ENCODE measurements around the gene MEX3D. TPM values are rescaled to one million over a fixed set of nuclear protein-coding genes. Genes with fewer than 3 reads are reported as not detected.

Gene MEX3D
- total RNA-seq, 1 experiment from 2014 or later: 70.4 TPM

- H3K56ac ChIP-seq (ENCODE audit: insufficient read length, low read depth, low read length): no peak overlapping the region
- no peaks in the 10 kb centered on the region; a peak in 1 of 5 replicates for H3K9me3 Mint-ChIP-seq
- H3K27ac ChIP-seq (ENCODE audit: insufficient read length, low read depth, low read length): no peak overlapping the region
- no peaks in the 10 kb centered on the region for H3K79me1 ChIP-seq (ENCODE audit: insufficient read depth, low read depth, low read length, poor library complexity, severe bottlenecking)
- H3K18ac ChIP-seq (ENCODE audit: insufficient read length, low read depth, low read length): no peak overlapping the region
- H3K27me3 ChIP-seq (ENCODE audit: insufficient read depth, low read length): no peaks in the 10 kb centered on the region
- no peaks in the 10 kb centered on the region; the same call in 1 of the 2 replicates for H3K27me3 Mint-ChIP-seq (ENCODE audit: low read depth)
- H4K20me1 ChIP-seq (ENCODE audit: control insufficient read depth, insufficient read depth, insufficient read length): no peaks in the 10 kb centered on the region
- no peak overlapping the region for H2AFZ ChIP-seq (ENCODE audit: low read length)
- no peak for TF ChIP-seq CTCF (conservative IDR thresholded peaks at IDR 0.05)
- H2AK5ac ChIP-seq (ENCODE audit: insufficient read length, low read length): no peak overlapping the region
- no CpG with 5 or more reads among the region's 20 CpGs for WGBS (ENCODE audit: extremely low coverage, insufficient read length, low lambda C conversion rate)
- H3K4me1 ChIP-seq (ENCODE audit: insufficient read depth, low read length): no peaks in the 10 kb centered on the region
- H3K23me2 ChIP-seq (ENCODE audit: insufficient read length, low read depth, low read length, poor library complexity, severe bottlenecking): no peaks in the 10 kb centered on the region
- no peak overlapping the region for H3T11ph ChIP-seq (ENCODE audit: low read length)
- no peak overlapping the region for H3K14ac ChIP-seq (ENCODE audit: insufficient read depth, low read length)
- H3K23ac ChIP-seq (ENCODE audit: insufficient read length, low read depth, low read length): no peak overlapping the region
- no peak overlapping the region for H2BK12ac ChIP-seq (ENCODE audit: insufficient read length, low read depth, low read length)
- H2BK15ac ChIP-seq (ENCODE audit: low read depth, low read length): no peak overlapping the region
- H4K8ac ChIP-seq (replicated peaks; ENCODE audit: insufficient read length, low read depth, low read length): no peak overlapping the region
- no peak overlapping the region for H3K4me2 ChIP-seq (ENCODE audit: insufficient read depth, insufficient read length, low read length)
- H3K4ac ChIP-seq (ENCODE audit: low read depth, low read length): no peak overlapping the region
- H3K4me3 Mint-ChIP-seq: no peak overlapping the region
- no peaks in the 10 kb centered on the region for H3K9me3 ChIP-seq (ENCODE audit: control insufficient read depth, low read depth, low read length)
- H3K4me1 Mint-ChIP-seq: no peaks in the 10 kb centered on the region
- peaks cover 22 to 70% (median 57%) of the 10 kb centered on the region in 3 experiments; a peak in 6 of 7 replicates for H3K36me3 Mint-ChIP-seq (ENCODE audit: insufficient read depth in 1 of 3, low read depth in 3 of 3)
- H2BK120ac ChIP-seq (ENCODE audit: low read depth, low read length, poor library complexity, severe bottlenecking): no peak overlapping the region
- no peak overlapping the region for H4K91ac ChIP-seq (ENCODE audit: insufficient read length, low read depth, low read length)
- H4K5ac ChIP-seq (ENCODE audit: insufficient read length, low read depth, low read length): no peak overlapping the region
- no peak overlapping the region for H2BK5ac ChIP-seq (ENCODE audit: insufficient read length, low read length)
- no peak overlapping the region for H3K9ac ChIP-seq (ENCODE audit: extremely low read depth, insufficient read length, low read length)
- no peak for DNase-seq
- peak overlapping the region in 1 of 3 experiments; percentile 71; a peak in 2 of 7 replicates for H3K27ac Mint-ChIP-seq
- H3K79me2 ChIP-seq (ENCODE audit: insufficient read depth, low read length): no peaks in the 10 kb centered on the region
- no peak overlapping the region for H2BK20ac ChIP-seq (ENCODE audit: low read depth, low read length, poor library complexity, severe bottlenecking)
Measured at GRCh38 chr19:1579222-1579621, 11.1 kb upstream of the MEX3D start.
